ENCODE measurements around the gene TRAPPC2L.

The TRAPPC2L gene

DNA sequence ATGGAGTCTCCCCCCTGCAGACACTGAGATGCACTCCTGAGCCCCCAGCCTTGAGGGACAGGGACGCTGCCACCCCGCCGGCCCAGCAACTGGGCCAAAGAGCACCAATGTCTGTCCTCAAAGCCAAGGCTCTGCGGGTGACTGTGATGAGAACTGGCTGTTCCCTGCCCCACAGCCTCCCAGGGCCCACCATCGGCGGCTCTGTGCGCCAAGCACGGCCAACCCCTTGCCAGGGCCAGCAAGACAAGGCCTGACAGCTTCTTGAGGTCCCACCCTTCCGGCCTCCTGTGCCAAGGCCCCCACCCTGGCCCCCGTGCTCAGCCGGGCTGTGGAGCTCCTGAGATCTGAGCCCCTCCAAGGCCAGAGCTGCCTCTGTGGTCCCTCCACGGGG lies 43.7 kb downstream of the TRAPPC2L start:
- TF ChIP-seq TAF1 (IDR thresholded peaks at IDR 0.05; ENCODE audit: borderline replicate concordance, insufficient read depth, low read length) (no peak), SIN3A (IDR thresholded peaks at IDR 0.05; ENCODE audit: borderline replicate concordance, insufficient read depth, low read length) (no peak), FOXP2 (optimal IDR thresholded peaks at IDR 0.05; ENCODE audit: borderline replicate concordance, extremely low read depth, extremely low read length, insufficient read depth) (no peak), POLR2AphosphoS5 (IDR thresholded peaks at IDR 0.05; ENCODE audit: low read depth, low read length) (no peak)
- TF ChIP-seq, protein P1, sequence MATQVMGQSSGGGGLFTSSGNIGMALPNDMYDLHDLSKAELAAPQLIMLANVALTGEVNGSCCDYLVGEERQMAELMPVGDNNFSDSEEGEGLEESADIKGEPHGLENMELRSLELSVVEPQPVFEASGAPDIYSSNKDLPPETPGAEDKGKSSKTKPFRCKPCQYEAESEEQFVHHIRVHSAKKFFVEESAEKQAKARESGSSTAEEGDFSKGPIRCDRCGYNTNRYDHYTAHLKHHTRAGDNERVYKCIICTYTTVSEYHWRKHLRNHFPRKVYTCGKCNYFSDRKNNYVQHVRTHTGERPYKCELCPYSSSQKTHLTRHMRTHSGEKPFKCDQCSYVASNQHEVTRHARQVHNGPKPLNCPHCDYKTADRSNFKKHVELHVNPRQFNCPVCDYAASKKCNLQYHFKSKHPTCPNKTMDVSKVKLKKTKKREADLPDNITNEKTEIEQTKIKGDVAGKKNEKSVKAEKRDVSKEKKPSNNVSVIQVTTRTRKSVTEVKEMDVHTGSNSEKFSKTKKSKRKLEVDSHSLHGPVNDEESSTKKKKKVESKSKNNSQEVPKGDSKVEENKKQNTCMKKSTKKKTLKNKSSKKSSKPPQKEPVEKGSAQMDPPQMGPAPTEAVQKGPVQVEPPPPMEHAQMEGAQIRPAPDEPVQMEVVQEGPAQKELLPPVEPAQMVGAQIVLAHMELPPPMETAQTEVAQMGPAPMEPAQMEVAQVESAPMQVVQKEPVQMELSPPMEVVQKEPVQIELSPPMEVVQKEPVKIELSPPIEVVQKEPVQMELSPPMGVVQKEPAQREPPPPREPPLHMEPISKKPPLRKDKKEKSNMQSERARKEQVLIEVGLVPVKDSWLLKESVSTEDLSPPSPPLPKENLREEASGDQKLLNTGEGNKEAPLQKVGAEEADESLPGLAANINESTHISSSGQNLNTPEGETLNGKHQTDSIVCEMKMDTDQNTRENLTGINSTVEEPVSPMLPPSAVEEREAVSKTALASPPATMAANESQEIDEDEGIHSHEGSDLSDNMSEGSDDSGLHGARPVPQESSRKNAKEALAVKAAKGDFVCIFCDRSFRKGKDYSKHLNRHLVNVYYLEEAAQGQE (IDR thresholded peaks at IDR 0.05; ENCODE audit: insufficient read depth in 1 of 2, low read depth in 2 of 2, low read length in 2 of 2), result no peak

DNA sequence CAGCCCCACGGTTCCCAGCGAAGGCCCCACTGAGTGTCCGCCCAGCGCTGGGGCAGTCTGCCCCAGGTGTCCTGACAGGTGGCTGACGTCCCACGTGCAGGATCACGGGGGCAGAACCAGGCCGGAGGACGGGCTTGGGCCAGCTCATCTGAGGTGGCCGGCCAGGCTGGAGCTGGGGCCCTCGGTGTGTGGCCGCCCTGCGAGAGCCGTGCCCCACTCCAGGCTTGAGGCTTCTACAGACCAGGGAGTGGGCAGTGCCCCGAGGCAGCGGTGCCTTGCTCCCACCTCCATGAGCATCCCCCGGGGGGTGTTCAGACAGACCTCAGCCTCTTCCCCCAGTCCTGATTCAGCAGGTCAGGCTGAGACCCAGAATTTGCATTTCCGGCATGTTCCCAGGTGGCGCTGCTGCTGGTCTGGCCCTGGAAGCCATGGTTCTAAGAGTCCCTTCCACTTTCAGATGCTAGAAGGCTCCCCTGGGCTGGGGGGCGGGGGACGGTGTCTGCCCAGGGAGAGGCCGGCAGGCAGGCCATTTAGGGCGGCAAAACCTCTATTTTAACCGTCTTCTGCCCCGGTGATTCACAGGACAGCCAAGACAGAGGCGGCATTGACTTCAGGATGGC lies 44.9 kb downstream of the TRAPPC2L start:
- TF ChIP-seq, protein P1 (IDR thresholded peaks at IDR 0.05; ENCODE audit: insufficient read depth in 1 of 2, low read depth in 2 of 2, low read length in 2 of 2), result no peak
- TF ChIP-seq POLR2AphosphoS5 (IDR thresholded peaks at IDR 0.05; ENCODE audit: low read depth, low read length), result no peak
- TF ChIP-seq TAF1 (IDR thresholded peaks at IDR 0.05; ENCODE audit: borderline replicate concordance, insufficient read depth, low read length), result no peak
- TF ChIP-seq FOXP2 (optimal IDR thresholded peaks at IDR 0.05; ENCODE audit: borderline replicate concordance, extremely low read depth, extremely low read length, insufficient read depth), result no peak
- no peak for TF ChIP-seq SIN3A (IDR thresholded peaks at IDR 0.05; ENCODE audit: borderline replicate concordance, insufficient read depth, low read length)

DNA sequence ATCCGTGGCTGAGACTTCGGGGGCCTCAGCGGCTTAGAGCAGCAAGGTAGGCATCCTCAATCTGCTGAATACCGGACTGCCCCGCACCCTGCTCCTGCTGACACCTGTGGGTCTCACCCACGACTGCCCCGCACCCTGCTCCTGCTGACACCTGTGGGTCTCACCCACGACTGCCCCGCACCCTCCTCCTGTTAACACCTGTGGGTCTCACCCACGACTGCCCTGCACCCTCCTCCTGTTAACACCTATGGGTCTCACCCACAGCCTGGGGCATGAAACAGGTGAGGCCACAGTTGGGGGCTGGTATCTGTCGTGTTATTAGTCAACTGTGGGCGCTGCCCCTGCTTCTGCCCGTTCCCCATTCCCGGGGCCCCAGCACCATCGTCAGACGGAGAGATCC lies 45.8 kb downstream of the TRAPPC2L start:
- TF ChIP-seq SIN3A (IDR thresholded peaks at IDR 0.05; ENCODE audit: borderline replicate concordance, insufficient read depth, low read length) (no peak), TAF1 (IDR thresholded peaks at IDR 0.05; ENCODE audit: borderline replicate concordance, insufficient read depth, low read length) (no peak), FOXP2 (optimal IDR thresholded peaks at IDR 0.05; ENCODE audit: borderline replicate concordance, extremely low read depth, extremely low read length, insufficient read depth) (no peak), POLR2AphosphoS5 (IDR thresholded peaks at IDR 0.05; ENCODE audit: low read depth, low read length) (no peak)
- TF ChIP-seq, protein P1 (IDR thresholded peaks at IDR 0.05; ENCODE audit: insufficient read depth in 1 of 2, low read depth in 2 of 2, low read length in 2 of 2), result no peak

DNA sequence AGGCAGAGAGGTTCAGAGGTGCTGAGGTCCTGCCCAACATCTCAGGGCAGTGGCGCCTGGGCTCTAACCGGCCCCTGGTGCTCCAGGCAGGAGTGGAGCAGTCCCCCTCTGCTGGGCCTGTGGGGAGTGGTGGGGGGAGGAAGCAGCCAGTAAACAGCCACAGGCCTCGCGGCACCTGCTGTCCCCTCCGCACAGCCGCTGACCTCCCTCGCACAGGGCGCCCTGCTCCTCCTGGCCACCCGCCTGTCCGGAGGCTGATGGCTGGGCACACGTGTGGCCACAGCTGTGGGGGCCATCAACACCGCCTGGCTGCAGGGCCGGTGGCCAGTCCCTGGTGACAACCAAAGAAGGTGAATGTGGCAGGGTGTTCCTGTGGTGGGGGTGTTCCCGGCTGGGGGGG lies 46.3 kb downstream of the TRAPPC2L start:
- TF ChIP-seq FOXP2 (optimal IDR thresholded peaks at IDR 0.05; ENCODE audit: borderline replicate concordance, extremely low read depth, extremely low read length, insufficient read depth) (no peak), POLR2AphosphoS5 (IDR thresholded peaks at IDR 0.05; ENCODE audit: low read depth, low read length) (no peak), SIN3A (IDR thresholded peaks at IDR 0.05; ENCODE audit: borderline replicate concordance, insufficient read depth, low read length) (no peak)

DNA sequence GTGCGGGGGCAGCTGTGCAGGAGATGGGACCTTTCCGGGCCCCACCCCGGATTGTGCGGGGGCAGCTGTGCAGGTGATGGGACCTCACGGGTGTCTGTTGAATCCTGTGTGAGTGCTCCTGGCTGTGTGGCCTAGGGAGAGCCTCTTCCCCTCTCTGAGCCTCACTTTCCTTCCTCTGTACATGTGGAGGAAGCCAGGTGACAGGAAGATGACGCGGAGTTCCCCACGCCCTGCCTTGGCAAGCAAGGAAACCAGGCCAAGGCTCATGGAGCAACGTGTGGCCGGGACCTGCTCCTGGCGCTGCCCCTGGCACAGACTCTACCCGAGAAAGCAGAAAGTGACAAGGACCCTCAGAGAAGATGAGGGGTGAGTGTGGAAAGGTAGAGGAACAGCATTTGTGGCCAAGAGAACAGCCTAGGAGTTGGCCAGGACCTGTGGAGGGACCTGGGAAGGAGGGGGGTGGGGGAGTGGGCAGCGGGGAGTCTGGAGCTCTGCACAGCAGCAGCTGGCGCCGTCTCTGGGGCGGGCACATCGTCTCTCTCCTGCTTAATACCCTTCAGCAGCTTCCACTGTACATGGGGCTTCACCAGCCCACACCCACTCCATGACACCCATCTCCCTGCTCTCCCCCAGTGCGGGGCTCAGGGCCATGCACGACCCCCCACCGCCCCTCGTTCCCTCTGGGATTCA lies 47.9 kb downstream of the TRAPPC2L start:
- TF ChIP-seq SIN3A (IDR thresholded peaks at IDR 0.05; ENCODE audit: borderline replicate concordance, insufficient read depth, low read length) (no peak), POLR2AphosphoS5 (IDR thresholded peaks at IDR 0.05; ENCODE audit: low read depth, low read length) (no peak), FOXP2 (optimal IDR thresholded peaks at IDR 0.05; ENCODE audit: borderline replicate concordance, extremely low read depth, extremely low read length, insufficient read depth) (no peak), TAF1 (IDR thresholded peaks at IDR 0.05; ENCODE audit: borderline replicate concordance, insufficient read depth, low read length) (no peak)
- TF ChIP-seq, protein P1 (IDR thresholded peaks at IDR 0.05; ENCODE audit: insufficient read depth in 1 of 2, low read depth in 2 of 2, low read length in 2 of 2), result no peak
